C4-2B (cell line): ENCODE results near the gene CWC27.

ENCODE experiments used
- H3K27ac ChIP-seq: fragments of 450-650 bp; 2 replicates; pipeline ENCODE4 v1.5.1; 2017
- CTCF ChIP-seq: fragments of 450-650 bp; conservative IDR thresholded peaks from 2 replicates; pipeline ENCODE4 v1.5.1; 2017; ENCODE audit warnings: mild to moderate bottlenecking
- ZFX ChIP-seq: fragments of 450-650 bp; IDR thresholded peaks from 2 replicates; pipeline ENCODE4 v1.6.1; 2017

The CWC27 gene

GRCh38 chr5:64876203-64876602 lies 107.5 kb downstream of the CWC27 start:
- no peak overlapping the region for H3K27ac ChIP-seq
- TF ChIP-seq ZFX: no peak
- no peak for TF ChIP-seq CTCF

GRCh38 chr5:64880821-64881220 lies 112.1 kb downstream of the CWC27 start:
- TF ChIP-seq CTCF (no peak), ZFX (no peak)

GRCh38 chr5:64883912-64884311 lies 115.2 kb downstream of the CWC27 start:
- no peak for TF ChIP-seq ZFX
- TF ChIP-seq CTCF: no peak
- no peak overlapping the region for H3K27ac ChIP-seq

More at GRCh38 chr5:64880821-64881220, 112.1 kb downstream of the CWC27 start:
- no peak overlapping the region for H3K27ac ChIP-seq

- no peak overlapping the region for H3K27ac ChIP-seq
- TF ChIP-seq ZFX (no peak), CTCF (no peak)
These were observed 115.8 kb downstream of the CWC27 start for GRCh38 chr5:64884541-64884940.

GRCh38 chr5:64887910-64888309 lies 119.2 kb downstream of the CWC27 start:
- TF ChIP-seq CTCF (no peak), ZFX (no peak)
- no peak overlapping the region for H3K27ac ChIP-seq

GRCh38 chr5:64895748-64896147 lies 127.0 kb downstream of the CWC27 start:
- TF ChIP-seq ZFX (no peak), CTCF (no peak)

GRCh38 chr5:64899838-64900237 lies 131.1 kb downstream of the CWC27 start:
- no peak overlapping the region for H3K27ac ChIP-seq
- TF ChIP-seq ZFX (no peak), CTCF (no peak)

More at GRCh38 chr5:64895748-64896147, 127.0 kb downstream of the CWC27 start:
- no peak overlapping the region for H3K27ac ChIP-seq
